B cell (primary cell): ENCODE measurements around the gene TWF1. TPM values are rescaled to one million over a fixed set of nuclear protein-coding genes. Genes with fewer than 3 reads are reported as not detected.

Source experiments
- ATAC-seq: fragments of 200-7000 bp; cut with Tn5 transposase; one replicate; pipeline ENCODE4 v1.10.0; 2021; ENCODE audit warnings: low read depth, mild to moderate bottlenecking, moderate number of reproducible peaks, moderate library complexity
- CTCF ChIA-PET: fragments of 350-600 bp; sonication (Branson Sonifier 250); formaldehyde crosslinking; loops from one replicate; lab custom pipeline; 2021; ENCODE audit warnings: antibody characterized with exemption, inconsistent platforms; lab: Charles Lee
- POLR2A ChIA-PET: fragments of 350-600 bp; sonication (Branson Sonifier 250); formaldehyde crosslinking; loops from one replicate; lab custom pipeline; 2021; ENCODE audit warnings: antibody characterized with exemption; lab: Charles Lee
- DNase-seq: peaks from one replicate; pipeline ENCODE4 v3.0.0; 2013
- H2AFZ ChIP-seq: 2 replicates; pipeline ENCODE4 v1.6.1; 2012; ENCODE audit warnings: mild to moderate bottlenecking, low read depth, low read length; ENCODE audit not compliant: insufficient read depth, poor library complexity, severe bottlenecking
- H3K27ac ChIP-seq, 2 donors: 1 replicate in 1 of 2; 2 replicates in 1 of 2; pipeline ENCODE4 v1.5.1; 2012 to 2013; ENCODE audit warnings: low read length in 2 of 2, mild to moderate bottlenecking in 2 of 2, moderate library complexity in 1 of 2
- H3K27me3 ChIP-seq, 4 experiments: fragments of 200-600 bp in 1 of 4; sonication (generic) in 1 of 4; replicated peaks in 1 of 4; 1 replicate in 2 of 4; 2 replicates in 2 of 4; pipeline versions ENCODE4 v1.6.1 to v1.7.0; 2013 to 2016; ENCODE audit warnings: low read length in 3 of 4, mild to moderate bottlenecking in 2 of 4, mixed read lengths in 1 of 4, moderate library complexity in 1 of 4; ENCODE audit not compliant: insufficient read depth in 4 of 4, control insufficient read depth in 3 of 4; ENCODE audit errors: control extremely low read depth in 1 of 4
- H3K36me3 ChIP-seq, 2 experiments: replicated peaks in 1 of 2; 1 replicate in 1 of 2; 2 replicates in 1 of 2; pipeline versions ENCODE4 v1.6.1 to v1.7.1; 2013; ENCODE audit warnings: low read length in 1 of 2; ENCODE audit not compliant: insufficient read depth in 2 of 2, control insufficient read depth in 1 of 2; ENCODE audit errors: control extremely low read depth in 1 of 2, extremely low read depth in 1 of 2
- H3K4me1 ChIP-seq, 2 donors: fragments of 200-600 bp in 1 of 2; sonication (generic) in 1 of 2; 1 replicate in 1 of 2; 2 replicates in 1 of 2; pipeline versions ENCODE4 v1.5.1 to v1.6.1; 2013 to 2017; ENCODE audit warnings: low read length in 2 of 2; ENCODE audit not compliant: control insufficient read depth in 2 of 2, insufficient read depth in 2 of 2
- H3K4me2 ChIP-seq: replicated peaks from 2 replicates; pipeline ENCODE3; 2012; ENCODE audit warnings: mild to moderate bottlenecking, low read depth, low read length; ENCODE audit not compliant: poor library complexity, severe bottlenecking
- H3K4me3 ChIP-seq, 5 experiments: fragments of 200-600 bp in 1 of 5; sonication (generic) in 1 of 5; 1 replicate in 3 of 5; 2 replicates in 2 of 5; pipeline versions ENCODE4 v1.5.1 to v1.7.0; 2011 to 2016; ENCODE audit warnings: low read length in 4 of 5, mild to moderate bottlenecking in 4 of 5, low read depth in 2 of 5, control low read depth in 1 of 5, moderate library complexity in 1 of 5; ENCODE audit not compliant: insufficient read depth in 1 of 5; ENCODE audit errors: control extremely low read depth in 1 of 5, extremely low read depth in 1 of 5
- H3K79me2 ChIP-seq: fragments of 200-600 bp; sonication (generic); one replicate; pipeline ENCODE4 v1.6.0; 2016; ENCODE audit warnings: low read length; ENCODE audit not compliant: control insufficient read depth, insufficient read depth
- H3K9ac ChIP-seq: fragments of 200-600 bp; sonication (generic); 2 replicates; pipeline ENCODE4 v1.6.1; 2017; ENCODE audit warnings: mild to moderate bottlenecking, low read length, moderate library complexity
- H3K9me3 ChIP-seq, 3 donors: one replicate each; pipeline versions ENCODE4 v1.6.1 to v1.7.1; 2013; ENCODE audit warnings: low read length in 2 of 3; ENCODE audit not compliant: control insufficient read depth in 2 of 3, insufficient read depth in 1 of 3; ENCODE audit errors: control extremely low read depth in 1 of 3
- H4K20me1 ChIP-seq: 2 replicates; pipeline ENCODE4 v1.6.0; 2012; ENCODE audit warnings: mild to moderate bottlenecking, low read length; ENCODE audit not compliant: insufficient read depth, control insufficient read depth, poor library complexity, severe bottlenecking
- H3K27ac Mint-ChIP-seq: one replicate; pipeline ENCODE4 v1.8.0; 2021; ENCODE audit warnings: mixed read lengths
- H3K27me3 Mint-ChIP-seq: one replicate; pipeline ENCODE4 v1.8.0; 2021; ENCODE audit warnings: mixed read lengths
- H3K4me1 Mint-ChIP-seq: one replicate; pipeline ENCODE4 v1.8.0; 2021; ENCODE audit warnings: mixed read lengths
- H3K4me3 Mint-ChIP-seq: one replicate; pipeline ENCODE4 v1.8.0; 2021; ENCODE audit warnings: mixed read lengths
- H3K9me3 Mint-ChIP-seq: one replicate; pipeline ENCODE4 v1.8.0; 2022; ENCODE audit warnings: mixed read lengths; ENCODE audit not compliant: insufficient read depth
- EZH2 ChIP-seq: IDR thresholded peaks from 2 replicates; pipeline ENCODE4 v1.6.1; 2012; ENCODE audit warnings: borderline replicate concordance, low read depth, mild to moderate bottlenecking, moderate library complexity, low read length; ENCODE audit not compliant: insufficient read depth, poor library complexity, severe bottlenecking
- WGBS: methylation state at CpG from one replicate; pipeline ENCODE4 v1.1.5; 2013; ENCODE audit warnings: missing lambda C conversion rate; ENCODE audit not compliant: insufficient coverage; 5-methylcytosine and 5-hydroxymethylcytosine counted together
- intact Hi-C: fragments of 100-400 bp; cut with micrococcal nuclease; formaldehyde crosslinking; loops from one replicate; pipeline ENCODE4 v1.10.0; 2022
- polyA plus RNA-seq: library from polyadenylated mRNA; depleted of rRNA; stranded (reverse); fragments of >200 nt; gene quantifications from 2 replicates; pipeline ENCODE4 v1.2.3, GENCODE V29; 2012
- total RNA-seq, 2 donors: library from RNA; stranded (reverse); fragments of 120-200 nt in 1 of 2; gene quantifications; 1 replicate in 1 of 2; 2 replicates in 1 of 2; pipeline versions ENCODE4 v1.2.3 to v1.2.4, GENCODE V29; 2013 to 2022
- TF ChIP-seq, protein P1 (sequence below): fragments of 200-600 bp; IDR thresholded peaks from one replicate; pipeline ENCODE4 v1.8.0; 2022; ENCODE audit warnings: antibody characterized with exemption, mild to moderate bottlenecking

Gene TWF1
- total and polyA plus RNA-seq, 2 donors (not counting 1 experiment from before 2014, with no cell fraction given): 19.6 to 34.3 TPM

- POLR2A ChIA-PET: interaction anchor here (0.7 to 3.0 kb wide), 2 partner anchors 47 to 1694 kb away, joined by 5 to 29 read pairs; partner anchors contain the start of gene TWF1
Observed at GRCh38 chr12:43758728-43759563, 47.2 kb downstream of the TWF1 start, which contains the start of the genes IRAK4 and PUS7L. Gene IRAK4, plus strand, starts transcription at chr12:43758951. Its CDS starts 9,161 bp downstream, at chr12:43768112. Gene PUS7L, minus strand, starts transcription at chr12:43758790. Its CDS starts 3,545 bp downstream, at chr12:43755245.

More at GRCh38 chr12:43758728-43759563, 47.2 kb downstream of the TWF1 start, which contains the start of the genes IRAK4 and PUS7L:
- H3K4me2 ChIP-seq: peak within 1 kb of the TSS; percentile 76
- H2AFZ ChIP-seq: peak within 1 kb of the TSS; percentile 95
- Mint-ChIP-seq H3K4me1 (peaks cover 70% of the 10 kb centered on the region), H3K4me3 (peak within 1 kb of the TSS; percentile 97), H3K27ac (peak within 1 kb of the TSS; percentile 91), H3K9me3 (no peaks in the 10 kb centered on the region), H3K27me3 (no peaks in the 10 kb centered on the region)
- peak within 1 kb of the TSS; percentile 79 to 98 (median 92) for H3K4me3 ChIP-seq
- intact Hi-C loops: loop anchor here (1.0 to 10.0 kb wide), 7 partner anchors 47 to 1520 kb away; partner anchors contain the start of genes ANO6, PPHLN1, TMEM117 and TWF1
- CTCF ChIA-PET: interaction anchor here (0.8 to 1.5 kb wide), 3 partner anchors 47 to 123 kb away, joined by 3 to 10 read pairs (median 4); partner anchors contain the start of gene TWF1
- ATAC-seq: peak; percentile 99
- no peaks in the 10 kb centered on the region for H3K27me3 ChIP-seq
- DNase-seq: peak; percentile 98
- under 1% methylated on average over 52 of the region's 54 CpGs for WGBS
- TF ChIP-seq EZH2: no peak
- TF ChIP-seq, protein P1, sequence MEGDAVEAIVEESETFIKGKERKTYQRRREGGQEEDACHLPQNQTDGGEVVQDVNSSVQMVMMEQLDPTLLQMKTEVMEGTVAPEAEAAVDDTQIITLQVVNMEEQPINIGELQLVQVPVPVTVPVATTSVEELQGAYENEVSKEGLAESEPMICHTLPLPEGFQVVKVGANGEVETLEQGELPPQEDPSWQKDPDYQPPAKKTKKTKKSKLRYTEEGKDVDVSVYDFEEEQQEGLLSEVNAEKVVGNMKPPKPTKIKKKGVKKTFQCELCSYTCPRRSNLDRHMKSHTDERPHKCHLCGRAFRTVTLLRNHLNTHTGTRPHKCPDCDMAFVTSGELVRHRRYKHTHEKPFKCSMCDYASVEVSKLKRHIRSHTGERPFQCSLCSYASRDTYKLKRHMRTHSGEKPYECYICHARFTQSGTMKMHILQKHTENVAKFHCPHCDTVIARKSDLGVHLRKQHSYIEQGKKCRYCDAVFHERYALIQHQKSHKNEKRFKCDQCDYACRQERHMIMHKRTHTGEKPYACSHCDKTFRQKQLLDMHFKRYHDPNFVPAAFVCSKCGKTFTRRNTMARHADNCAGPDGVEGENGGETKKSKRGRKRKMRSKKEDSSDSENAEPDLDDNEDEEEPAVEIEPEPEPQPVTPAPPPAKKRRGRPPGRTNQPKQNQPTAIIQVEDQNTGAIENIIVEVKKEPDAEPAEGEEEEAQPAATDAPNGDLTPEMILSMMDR: peak; percentile 35
- H3K27ac ChIP-seq: peak within 1 kb of the TSS; percentile 95 to 96
- H3K9ac ChIP-seq: peak within 1 kb of the TSS; percentile 85
- H3K4me1 ChIP-seq: peaks cover 36% of the 10 kb centered on the region in 2 donors
- H3K79me2 ChIP-seq: peaks cover 73% of the 10 kb centered on the region
- no peaks in the 10 kb centered on the region for H3K9me3 ChIP-seq
- peaks cover 15% of the 10 kb centered on the region for H4K20me1 ChIP-seq
- H3K36me3 ChIP-seq: peaks cover 0 to 2% of the 10 kb centered on the region in 2 experiments
